Vagina (tissue), 2 donors: ENCODE measurements around the gene HOXA7. TPM values are rescaled to one million over a fixed set of nuclear protein-coding genes. Genes with fewer than 3 reads are reported as not detected.

Experiments used
- DNase-seq, 2 donors: peaks; one replicate each; pipeline ENCODE4 v3.0.0-alpha.2; 2017; ENCODE audit errors: extremely low spot score in 2 of 2
- H3K27ac ChIP-seq: fragments of 200-600 bp; sonication (generic); one replicate; pipeline ENCODE4 v1.5.1; 2019
- H3K27me3 ChIP-seq: fragments of 200-600 bp; sonication (generic); one replicate; pipeline ENCODE4 v1.5.1; 2019
- H3K36me3 ChIP-seq, 2 donors: fragments of 200-600 bp; sonication (generic); one replicate each; pipeline ENCODE4 v1.5.1; 2017 to 2019
- H3K4me1 ChIP-seq: fragments of 200-600 bp; sonication (generic); one replicate; pipeline ENCODE4 v1.5.1; 2019
- H3K4me3 ChIP-seq, 2 donors: fragments of 200-600 bp; sonication (generic); 1 replicate in 1 of 2; 2 replicates in 1 of 2; pipeline ENCODE4 v1.5.1; 2016 to 2019
- H3K9me3 ChIP-seq: fragments of 200-600 bp; sonication (generic); one replicate; pipeline ENCODE4 v1.5.1; 2019
- POLR2A ChIP-seq, 2 donors: fragments of 450-650 bp; IDR thresholded peaks; one replicate each; pipeline ENCODE4 v1.6.1; 2017; ENCODE audit warnings: antibody characterized with exemption in 2 of 2, mild to moderate bottlenecking in 2 of 2, moderate library complexity in 2 of 2
- POLR2AphosphoS5 ChIP-seq, 2 donors: sonication (generic); formaldehyde crosslinking; IDR thresholded peaks; one replicate each; pipeline ENCODE4 v1.9.0; 2017; ENCODE audit warnings: antibody characterized with exemption in 2 of 2, mild to moderate bottlenecking in 2 of 2, low read depth in 1 of 2; ENCODE audit not compliant: insufficient read depth in 1 of 2
- intact Hi-C: fragments of 100-400 bp; cut with DNase I; formaldehyde crosslinking; loops from one replicate; pipeline ENCODE4 v1.15.1; 2023
- total RNA-seq: library from RNA; depleted of rRNA; stranded (reverse); fragments of >200 nt; gene quantifications from one replicate; pipeline ENCODE4 v1.2.3, GENCODE V29; 2016
- TF ChIP-seq, protein P1 (sequence below), 3 experiments: fragments of 450-650 bp in 2 of 3; fragments of 200-600 bp in 1 of 3; sonication (generic) in 1 of 3; IDR thresholded peaks; one replicate each; pipeline ENCODE4 v1.5.1; 2017 to 2019; ENCODE audit warnings: antibody characterized with exemption in 3 of 3, mild to moderate bottlenecking in 2 of 3, moderate library complexity in 2 of 3

HOXA7 gene
- total RNA-seq, 1 donor from 2014 or later, result 23.8 TPM

DNA sequence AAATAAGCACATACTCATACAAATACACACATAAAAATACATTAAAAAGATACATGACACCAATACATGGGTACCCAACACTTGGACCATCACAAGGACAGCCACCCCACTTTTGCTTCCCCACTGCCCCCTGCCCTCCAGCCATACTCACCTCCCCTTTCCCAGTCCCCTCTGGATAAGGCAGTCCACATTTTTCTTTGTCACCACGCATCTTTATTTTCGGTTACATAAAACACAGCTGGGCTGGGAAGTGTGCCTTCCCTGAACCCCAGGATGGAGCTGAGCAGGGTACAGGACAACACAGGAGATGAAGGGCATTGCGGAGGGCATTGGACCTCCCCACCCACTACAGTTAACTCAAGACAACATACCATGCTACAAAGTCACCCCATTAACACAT lies 2.9 kb downstream of the HOXA7 start:
- TF ChIP-seq, protein P1, sequence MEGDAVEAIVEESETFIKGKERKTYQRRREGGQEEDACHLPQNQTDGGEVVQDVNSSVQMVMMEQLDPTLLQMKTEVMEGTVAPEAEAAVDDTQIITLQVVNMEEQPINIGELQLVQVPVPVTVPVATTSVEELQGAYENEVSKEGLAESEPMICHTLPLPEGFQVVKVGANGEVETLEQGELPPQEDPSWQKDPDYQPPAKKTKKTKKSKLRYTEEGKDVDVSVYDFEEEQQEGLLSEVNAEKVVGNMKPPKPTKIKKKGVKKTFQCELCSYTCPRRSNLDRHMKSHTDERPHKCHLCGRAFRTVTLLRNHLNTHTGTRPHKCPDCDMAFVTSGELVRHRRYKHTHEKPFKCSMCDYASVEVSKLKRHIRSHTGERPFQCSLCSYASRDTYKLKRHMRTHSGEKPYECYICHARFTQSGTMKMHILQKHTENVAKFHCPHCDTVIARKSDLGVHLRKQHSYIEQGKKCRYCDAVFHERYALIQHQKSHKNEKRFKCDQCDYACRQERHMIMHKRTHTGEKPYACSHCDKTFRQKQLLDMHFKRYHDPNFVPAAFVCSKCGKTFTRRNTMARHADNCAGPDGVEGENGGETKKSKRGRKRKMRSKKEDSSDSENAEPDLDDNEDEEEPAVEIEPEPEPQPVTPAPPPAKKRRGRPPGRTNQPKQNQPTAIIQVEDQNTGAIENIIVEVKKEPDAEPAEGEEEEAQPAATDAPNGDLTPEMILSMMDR (IDR thresholded peaks at IDR 0.05), result no peak
- TF ChIP-seq POLR2AphosphoS5 (IDR thresholded peaks at IDR 0.05; ENCODE audit: insufficient read depth in 1 of 2, low read depth in 1 of 2) (no peak), POLR2A (IDR thresholded peaks at IDR 0.05) (no peak)
- intact Hi-C loops, result loop anchor here (10.0 kb wide), 1 partner anchor 949 kb away; the partner anchor contains the start of genes CBX3 and HNRNPA2B1
- H3K36me3 ChIP-seq, result no peaks in the 10 kb centered on the region
- no peak overlapping the region for H3K27ac ChIP-seq
- DNase-seq, result no peak
- H3K4me3 ChIP-seq, result no peak overlapping the region
- H3K4me1 ChIP-seq, result peaks cover 61% of the 10 kb centered on the region
- no peaks in the 10 kb centered on the region for H3K9me3 ChIP-seq
- no peaks in the 10 kb centered on the region for H3K27me3 ChIP-seq

- H3K4me1 ChIP-seq, result peaks cover 67% of the 10 kb centered on the region
- TF ChIP-seq POLR2AphosphoS5 (IDR thresholded peaks at IDR 0.05; ENCODE audit: insufficient read depth in 1 of 2, low read depth in 1 of 2) (no peak), POLR2A (IDR thresholded peaks at IDR 0.05) (no peak)
- TF ChIP-seq, protein P1 (IDR thresholded peaks at IDR 0.05), result no peak
- H3K36me3 ChIP-seq, result no peaks in the 10 kb centered on the region
- H3K27me3 ChIP-seq, result no peaks in the 10 kb centered on the region
- no peaks in the 10 kb centered on the region for H3K9me3 ChIP-seq
- no peak for DNase-seq
- peak overlapping the region; percentile 84 for H3K27ac ChIP-seq
- intact Hi-C loops, result loop anchor here (10.0 kb wide), 1 partner anchor 948 kb away; the partner anchor contains the start of genes CBX3 and HNRNPA2B1
- peak overlapping the region; percentile 49 to 57 for H3K4me3 ChIP-seq
These were observed 3.5 kb downstream of the HOXA7 start for GRCh38 chr7:27152816-27153442.

GRCh38 chr7:27151931-27152815 lies 4.3 kb downstream of the HOXA7 start, which contains the start of gene HOXA3:
Gene HOXA3, minus strand, starts transcription at chr7:27152583. Its CDS starts 41,943 bp downstream, at chr7:27110640.
- peaks cover 73% of the 10 kb centered on the region for H3K4me1 ChIP-seq
- intact Hi-C loops, result loop anchor here (10.0 kb wide), 1 partner anchor 947 kb away; the partner anchor contains the start of genes CBX3 and HNRNPA2B1
- TF ChIP-seq, protein P1 (IDR thresholded peaks at IDR 0.05), result no peak
- peak; percentile 69 to 79 for TF ChIP-seq POLR2AphosphoS5 (IDR thresholded peaks at IDR 0.05; ENCODE audit: insufficient read depth in 1 of 2, low read depth in 1 of 2)

DNA sequence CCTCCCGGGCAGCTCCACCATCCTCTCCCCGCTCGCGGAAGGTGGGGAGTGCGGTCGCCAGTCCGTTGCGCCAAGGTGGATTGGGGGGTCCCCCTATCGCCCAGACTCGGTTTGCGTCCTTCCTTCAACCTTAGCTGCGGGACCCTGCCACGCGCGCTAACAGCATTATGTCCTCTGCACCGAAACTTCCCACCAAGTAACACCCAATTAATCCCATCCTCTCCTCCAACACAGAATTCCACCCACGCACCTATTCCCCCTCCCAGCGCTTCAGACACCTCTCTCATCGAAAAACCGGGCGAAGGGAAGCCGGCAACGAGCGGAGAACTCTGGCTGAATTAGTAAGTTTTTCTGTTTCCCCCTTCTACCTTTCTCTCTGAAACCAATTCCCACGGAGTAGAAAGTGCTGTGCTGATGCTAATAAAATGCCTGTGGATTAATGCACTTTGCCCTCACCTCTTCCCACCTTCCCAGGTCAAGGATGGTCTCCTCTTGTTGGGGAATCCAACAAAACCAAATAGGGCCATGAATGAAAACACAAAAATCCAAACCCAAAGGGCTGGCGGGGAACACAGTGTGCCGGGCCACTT lies 5.0 kb downstream of the HOXA7 start:
- peak overlapping the region; percentile 49 to 57 for H3K4me3 ChIP-seq
- no peaks in the 10 kb centered on the region for H3K27me3 ChIP-seq
- H3K27ac ChIP-seq, result peak overlapping the region; percentile 84
- H3K36me3 ChIP-seq, result no peaks in the 10 kb centered on the region
- peaks cover 68% of the 10 kb centered on the region for H3K4me1 ChIP-seq
- intact Hi-C loops, result loop anchor here (10.0 kb wide), 1 partner anchor 947 kb away; the partner anchor contains the start of genes CBX3 and HNRNPA2B1
- TF ChIP-seq POLR2AphosphoS5 (IDR thresholded peaks at IDR 0.05; ENCODE audit: insufficient read depth in 1 of 2, low read depth in 1 of 2) (no peak), POLR2A (IDR thresholded peaks at IDR 0.05) (no peak)
- TF ChIP-seq, protein P1 (IDR thresholded peaks at IDR 0.05), result no peak
- H3K9me3 ChIP-seq, result no peaks in the 10 kb centered on the region
- DNase-seq, result peak in 1 of 2 donors; percentile 86

More at GRCh38 chr7:27151931-27152815, 4.3 kb downstream of the HOXA7 start, which contains the start of gene HOXA3:
- Histone ChIP-seq H3K4me3 (peak within 1 kb of the TSS; percentile 49 to 57), H3K27me3 (no peaks in the 10 kb centered on the region), H3K27ac (peak within 1 kb of the TSS; percentile 84), H3K36me3 (no peaks in the 10 kb centered on the region), H3K9me3 (no peaks in the 10 kb centered on the region)
- DNase-seq, result no peak
